Hepatocyte (in vitro differentiated cells): ENCODE data around the gene MRPL41. TPM values are rescaled to one million over a fixed set of nuclear protein-coding genes. Genes with fewer than 3 reads are reported as not detected.
"Not testable (repeated sequence)": the region's sequence is repeated elsewhere in the genome, so short reads cannot be mapped to it uniquely, and the experiment has no call there.

ENCODE experiments used
- DNase-seq: peaks from one replicate; pipeline ENCODE4 v3.0.0-alpha.2; 2016; ENCODE audit warnings: low spot score
- H2AFZ ChIP-seq: fragments of 200-600 bp; sonication (generic); 2 replicates; pipeline ENCODE4 v1.6.0; 2016; ENCODE audit warnings: antibody characterized with exemption, mild to moderate bottlenecking
- H3K27ac ChIP-seq: fragments of 200-600 bp; sonication (generic); 2 replicates; pipeline ENCODE4 v1.5.1; 2016; ENCODE audit warnings: mild to moderate bottlenecking
- H3K27me3 ChIP-seq: fragments of 200-600 bp; sonication (generic); 2 replicates; pipeline ENCODE4 v1.6.1; 2016
- H3K36me3 ChIP-seq: fragments of 200-600 bp; sonication (generic); replicated peaks from 2 replicates; pipeline ENCODE4 v1.5.1; 2016; ENCODE audit warnings: low read depth; ENCODE audit not compliant: insufficient read depth
- H3K4me1 ChIP-seq: fragments of 200-600 bp; sonication (generic); 2 replicates; pipeline ENCODE4 v1.5.1; 2016; ENCODE audit warnings: mild to moderate bottlenecking, moderate library complexity; ENCODE audit not compliant: insufficient read depth
- H3K4me2 ChIP-seq: fragments of 200-600 bp; sonication (generic); 2 replicates; pipeline ENCODE4 v1.6.0; 2016
- H3K4me3 ChIP-seq: fragments of 200-600 bp; sonication (generic); 2 replicates; pipeline ENCODE4 v1.5.1; 2016; ENCODE audit warnings: mild to moderate bottlenecking
- H3K79me2 ChIP-seq: fragments of 200-600 bp; sonication (generic); 2 replicates; pipeline ENCODE4 v1.6.0; 2017; ENCODE audit warnings: mild to moderate bottlenecking
- H3K9me2 ChIP-seq: fragments of 200-600 bp; sonication (generic); replicated peaks from 2 replicates; pipeline ENCODE4 v1.6.0; 2017; ENCODE audit warnings: mild to moderate bottlenecking; ENCODE audit not compliant: insufficient read depth
- H3K9me3 ChIP-seq: fragments of 200-600 bp; sonication (generic); 2 replicates; pipeline ENCODE4 v1.5.1; 2016; ENCODE audit warnings: low read depth, mild to moderate bottlenecking
- H4K20me1 ChIP-seq: fragments of 200-600 bp; sonication (generic); 2 replicates; pipeline ENCODE4 v1.6.0; 2016; ENCODE audit warnings: mild to moderate bottlenecking; ENCODE audit not compliant: insufficient read depth, poor library complexity, severe bottlenecking
- CTCF ChIP-seq: fragments of 200-600 bp; sonication (generic); IDR thresholded peaks from 2 replicates; pipeline ENCODE4 v1.5.1; 2016; ENCODE audit warnings: antibody characterized with exemption, mild to moderate bottlenecking; ENCODE audit not compliant: poor library complexity
- EZH2 ChIP-seq: fragments of 200-600 bp; sonication (generic); IDR thresholded peaks from 2 replicates; pipeline ENCODE4 v1.6.1; 2016; ENCODE audit warnings: antibody characterized with exemption, mild to moderate bottlenecking, borderline replicate concordance
- EZH2phosphoT487 ChIP-seq: fragments of 200-600 bp; sonication (generic); IDR thresholded peaks from one replicate; pipeline ENCODE4 v1.6.1; 2018; ENCODE audit warnings: antibody characterized with exemption, mild to moderate bottlenecking, low read depth, moderate library complexity; ENCODE audit not compliant: unreplicated experiment, severe bottlenecking
- WGBS: methylation state at CpG from one replicate; pipeline ENCODE4 v1.1.6; 2016; ENCODE audit warnings: low lambda C conversion rate; ENCODE audit errors: missing lambda C conversion rate; 5-methylcytosine and 5-hydroxymethylcytosine counted together
- polyA plus RNA-seq: library from polyadenylated mRNA; unstranded; fragments of >200 nt; fragmentation: Nextera tagmentation; extraction: Ambion mirVana; gene quantifications from 2 replicates; pipeline ENCODE4 v1.2.1, GENCODE V29; 2016
- total RNA-seq: library from RNA; depleted of rRNA; stranded (reverse); fragments of >200 nt; gene quantifications from 2 replicates; pipeline ENCODE4 v1.2.3, GENCODE V29; 2014

MRPL41 gene
- total and polyA plus RNA-seq, 2 experiments from 2014 or later: 36.6 to 86.0 TPM

- H2AFZ ChIP-seq: no peak overlapping the region
Observed at GRCh38 chr9:137558127-137558526, 6.4 kb downstream of the MRPL41 start.

GRCh38 chr9:137564134-137564533, 12.5 kb downstream of the MRPL41 start:
- Histone ChIP-seq H3K36me3 (peaks cover 3% of the 10 kb centered on the region), H3K27ac (no peak overlapping the region), H3K9me2 (no peaks in the 10 kb centered on the region), H3K4me3 (no peak overlapping the region), H3K27me3 (no peaks in the 10 kb centered on the region), H3K79me2 (no peaks in the 10 kb centered on the region), H3K9me3 (no peaks in the 10 kb centered on the region), H4K20me1 (no peaks in the 10 kb centered on the region), H2AFZ (no peak overlapping the region), H3K4me2 (no peak overlapping the region), H3K4me1 (no peaks in the 10 kb centered on the region)
- WGBS: 95% methylated on average over 10 of the region's 10 CpGs
- DNase-seq: no peak
- TF ChIP-seq CTCF (no peak), EZH2phosphoT487 (no peak), EZH2 (no peak)

More at GRCh38 chr9:137558127-137558526, 6.4 kb downstream of the MRPL41 start:
- Histone ChIP-seq H3K36me3 (peaks cover 3% of the 10 kb centered on the region), H3K9me3 (no peaks in the 10 kb centered on the region), H3K4me1 (no peaks in the 10 kb centered on the region), H3K4me3 (no peak overlapping the region), H4K20me1 (no peaks in the 10 kb centered on the region), H3K4me2 (no peak overlapping the region), H3K27me3 (no peaks in the 10 kb centered on the region), H3K9me2 (no peaks in the 10 kb centered on the region), H3K27ac (no peak overlapping the region), H3K79me2 (no peaks in the 10 kb centered on the region)
- DNase-seq: no peak
- 98% methylated on average over 4 of the region's 4 CpGs for WGBS
- no peak for TF ChIP-seq EZH2
- no peak for TF ChIP-seq EZH2phosphoT487
- TF ChIP-seq CTCF: no peak

GRCh38 chr9:137564817-137565411, 13.2 kb downstream of the MRPL41 start:
- H3K9me2 ChIP-seq: no peaks in the 10 kb centered on the region
- peaks cover under 1% of the 10 kb centered on the region for H3K36me3 ChIP-seq
- no peak overlapping the region for H3K27ac ChIP-seq
- H4K20me1 ChIP-seq: no peaks in the 10 kb centered on the region
- TF ChIP-seq CTCF (no peak), EZH2phosphoT487 (no peak), EZH2 (no peak)
- H2AFZ ChIP-seq: no peak overlapping the region
- no peak overlapping the region for H3K4me3 ChIP-seq
- WGBS: 96% methylated on average over 16 of the region's 18 CpGs
- H3K79me2 ChIP-seq: no peaks in the 10 kb centered on the region
- no peaks in the 10 kb centered on the region for H3K9me3 ChIP-seq
- no peak for DNase-seq
- no peaks in the 10 kb centered on the region for H3K27me3 ChIP-seq
- no peak overlapping the region for H3K4me2 ChIP-seq
- H3K4me1 ChIP-seq: no peaks in the 10 kb centered on the region

- not testable (repeated sequence) for DNase-seq, H3K27me3 ChIP-seq, H3K9me2 ChIP-seq, H3K4me3 ChIP-seq, H3K36me3 ChIP-seq, H3K27ac ChIP-seq, H3K4me1 ChIP-seq, H3K79me2 ChIP-seq, H4K20me1 ChIP-seq, H3K4me2 ChIP-seq, H3K9me3 ChIP-seq, H2AFZ ChIP-seq
- 98% methylated on average over 5 of the region's 5 CpGs for WGBS
Observed at GRCh38 chr9:137568445-137568844, 16.8 kb downstream of the MRPL41 start.
